ENCODE data around the gene ATG9A. TPM values are rescaled to one million over a fixed set of nuclear protein-coding genes. Genes with fewer than 3 reads are reported as not detected.

The ATG9A gene
- total and polyA plus RNA-seq, 9 of the 15 experiments (the other 6 are each of a cell fraction or from before 2014, with no cell fraction given): 0.25 to 65.6 (median 23.4) TPM

GRCh38 chr2:219209236-219210195, 19.9 kb downstream of the ATG9A start:
- peaks cover 66% of the 10 kb centered on the region; the same call in 2 of the 3 replicates for H3K36me3 ChIP-seq (ENCODE audit: control insufficient read depth, insufficient read depth, low read length)
- intact Hi-C loops (cut with micrococcal nuclease) (no loop called here), in situ Hi-C loops (cut with MboI) (loop anchor here (5.0 kb wide), 1 partner anchor 37 kb away; the partner anchor contains the start of gene SLC23A3)
- FAIRE-seq (no peak), ATAC-seq (no peak), DNase-seq (ENCODE audit: extremely low read depth in 1 of 4, low spot score in 3 of 4) (no peak)
- no peak overlapping the region for H3K4me2 ChIP-seq (ENCODE audit: insufficient read depth, low read length)
- H3K9ac ChIP-seq (ENCODE audit: insufficient read depth in 1 of 2, low read depth in 2 of 2, low read length in 2 of 2): peak overlapping the region in 1 of 2 experiments; percentile 42; a peak in 1 of 4 replicates
- POLR2A ChIA-PET: interaction anchor here (0.7 kb wide), 1 partner anchor 38 kb away, joined by 3 read pairs; no protein-coding TSS in a partner anchor
- H3K9me1 ChIP-seq (ENCODE audit: control insufficient read depth, insufficient read depth, low read length): no peaks in the 10 kb centered on the region
- H3K4me1 ChIP-seq (replicated peaks in 1 of 2; ENCODE audit: control insufficient read depth in 2 of 2, insufficient read depth in 2 of 2, low read length in 2 of 2): peaks cover 16 to 17% of the 10 kb centered on the region in 2 experiments; a peak in 4 of 5 replicates
- TF ChIP-seq POLR2G (IDR thresholded peaks at IDR 0.05; ENCODE audit: low read depth, low read length) (0 out of 2 replicates have a peak, but pooled peaks have one; percentile 14), ZNF57 (CRISPR knock-in tag; IDR thresholded peaks at IDR 0.05) (no peak), NR1H2 (CRISPR knock-in tag; IDR thresholded peaks at IDR 0.05) (no peak), TCF7 (IDR thresholded peaks at IDR 0.05; ENCODE audit: borderline replicate concordance) (no peak), ZBTB9 (CRISPR knock-in tag; IDR thresholded peaks at IDR 0.05) (no peak), RERE (CRISPR knock-in tag; IDR thresholded peaks at IDR 0.05; ENCODE audit: borderline replicate concordance) (no peak), TCFL5 (CRISPR knock-in tag; conservative IDR thresholded peaks at IDR 0.05) (no peak)
- H3K9me3 ChIP-seq (replicated peaks; ENCODE audit: control insufficient read depth, insufficient read depth, low read depth, low read length): no peaks in the 10 kb centered on the region
- 81% methylated on average over 9 of the region's 18 CpGs for WGBS (ENCODE audit: insufficient coverage, low coverage, missing lambda C conversion rate)
- H3K4me3 ChIP-seq: no peak overlapping the region
- H3K27me3 ChIP-seq (ENCODE audit: control insufficient read depth in 2 of 2, insufficient read depth in 2 of 2, low read length in 2 of 2): no peaks in the 10 kb centered on the region
- H3K79me2 ChIP-seq (ENCODE audit: control insufficient read depth, insufficient read depth, low read length): no peaks in the 10 kb centered on the region
- peaks cover 11% of the 10 kb centered on the region; the same call in 1 of the 2 replicates for H4K20me1 ChIP-seq (replicated peaks; ENCODE audit: control insufficient read depth, insufficient read depth, low read length)
- H2AFZ ChIP-seq (ENCODE audit: low read depth, low read length): no peak overlapping the region
- BruUV-seq (replicated peaks): no TSS peak
- CTCF ChIA-PET (ENCODE audit: low intra/inter-chr PET ratio): no interaction called here
- H3K27ac ChIP-seq (ENCODE audit: extremely low read depth, low read depth, low read length): no peak overlapping the region
